Stomach (tissue), 19 donors: ENCODE results near the gene VILL. TPM values are rescaled to one million over a fixed set of nuclear protein-coding genes. Genes with fewer than 3 reads are reported as not detected.

Experiments
- DNase-seq, 2 donors: peaks; one replicate each; pipeline versions ENCODE4 v3.0.0 to v3.0.0-alpha.2; 2013 to 2019
- H3K27ac ChIP-seq, 5 donors: fragments of 200-600 bp in 4 of 5; sonication (generic) in 4 of 5; one replicate each; pipeline ENCODE4 v1.5.1; 2013 to 2019; ENCODE audit warnings: mild to moderate bottlenecking in 1 of 5, moderate library complexity in 1 of 5
- H3K27me3 ChIP-seq, 3 donors: fragments of 200-600 bp; sonication (generic); one replicate each; pipeline ENCODE4 v1.5.1; 2017 to 2019; ENCODE audit warnings: mixed run types in 1 of 3
- H3K36me3 ChIP-seq, 4 donors: fragments of 200-600 bp; sonication (generic); 1 replicate in 3 of 4; 2 replicates in 1 of 4; pipeline ENCODE4 v1.5.1; 2016 to 2019
- H3K4me1 ChIP-seq, 4 donors: fragments of 200-600 bp; sonication (generic); one replicate each; pipeline ENCODE4 v1.5.1; 2016 to 2019
- H3K4me3 ChIP-seq, 4 donors: fragments of 200-600 bp; sonication (generic) in 3 of 4; one replicate each; pipeline ENCODE4 v1.5.1; 2016 to 2019; ENCODE audit warnings: mild to moderate bottlenecking in 1 of 4
- H3K9me3 ChIP-seq, 4 donors: fragments of 200-600 bp; sonication (generic); one replicate each; pipeline ENCODE4 v1.5.1; 2016 to 2019
- EP300 ChIP-seq: sonication (generic); formaldehyde crosslinking; IDR thresholded peaks from one replicate; pipeline ENCODE4 v1.6.1; 2017; ENCODE audit warnings: antibody characterized with exemption
- POLR2A ChIP-seq, 4 donors: fragments of 450-650 bp; IDR thresholded peaks; one replicate each; pipeline ENCODE4 v1.6.1; 2016; ENCODE audit warnings: antibody characterized with exemption in 4 of 4, control low read depth in 2 of 4, mild to moderate bottlenecking in 1 of 4, moderate library complexity in 1 of 4
- POLR2AphosphoS5 ChIP-seq, 3 donors: sonication (generic); formaldehyde crosslinking; IDR thresholded peaks; one replicate each; pipeline ENCODE4 v1.6.1; 2016; ENCODE audit warnings: antibody characterized with exemption in 3 of 3
- WGBS, 5 donors: extraction: QIAGEN DNeasy Blood & Tissue Kit in 3 of 5; methylation state at CpG; one replicate each; pipeline versions ENCODE4 v1.1.5 to v1.1.7; 2013 to 2018; 5-methylcytosine and 5-hydroxymethylcytosine counted together
- intact Hi-C: fragments of 100-400 bp; cut with DNase I; formaldehyde crosslinking; loops from one replicate; pipeline ENCODE4 v1.15.1; 2023; ENCODE audit warnings: low total_unique reads
- long read RNA-seq, 10 donors: transcript quantifications; one replicate each; lab custom pipeline, GENCODE V29; 2026
- polyA plus RNA-seq, 3 donors: library from polyadenylated mRNA; stranded (reverse); fragments of 200-250 nt; gene quantifications; one replicate each; pipeline ENCODE4 v1.2.3, GENCODE V29; 2013
- total RNA-seq, 5 donors: library from RNA; depleted of rRNA; stranded (reverse); fragments of >200 nt; gene quantifications; one replicate each; pipeline versions ENCODE4 v1.1.0 to v1.2.3, GENCODE V29; 2014 to 2016
- TF ChIP-seq, protein P1 (sequence below), 7 experiments: fragments of 450-650 bp in 4 of 7; fragments of 200-600 bp in 3 of 7; sonication (generic) in 3 of 7; IDR thresholded peaks; one replicate each; pipeline ENCODE4 v1.5.1; 2016 to 2019; ENCODE audit warnings: antibody characterized with exemption in 7 of 7, control low read depth in 2 of 7, mild to moderate bottlenecking in 1 of 7
- donor health status: healthy with polysubstance abuse.
- donor health status: Bipolar disorder and iron deficiency.
- donor health status: healthy.

The VILL gene
- total RNA-seq (100 to 1,000 TPM in 2 of 5 donors, 10 to 100 TPM in 3; 59.8 to 191 (median 86.8) TPM), polyA plus RNA-seq (100 to 1,000 TPM in 1 of 3 donors, 10 to 100 TPM in 2; 24.1 to 202 (median 43.7) TPM)
- long read RNA-seq, donor 1, partial matches to known transcripts: 0 of 2 reads
- long read RNA-seq, donor 1, other reads (novel, unspliced or antisense): 0 of 2 reads
- long read RNA-seq, donor 2, partial matches to known transcripts: 5 of 6 reads
- long read RNA-seq, donor 2, other reads (novel, unspliced or antisense): 0 of 6 reads
- long read RNA-seq, donor 3, partial matches to known transcripts: 5 of 8 reads
- long read RNA-seq, donor 3, other reads (novel, unspliced or antisense): 0 of 8 reads
- long read RNA-seq, donor 4: 0 reads
- long read RNA-seq, donor 5, partial matches to known transcripts: 8 of 8 reads
- long read RNA-seq, donor 5, other reads (novel, unspliced or antisense): 0 of 8 reads
- long read RNA-seq, donor 6: 0 reads
- long read RNA-seq, donor 7, full-length matches to known transcripts: 5 of 22 reads
- long read RNA-seq, donor 7, partial matches to known transcripts: 17 of 22 reads
- long read RNA-seq, donor 7, other reads (novel, unspliced or antisense): 0 of 22 reads
- long read RNA-seq, donor 8, partial matches to known transcripts: 16 of 17 reads
- long read RNA-seq, donor 8, other reads (novel, unspliced or antisense): 0 of 17 reads
- long read RNA-seq, donor 9, partial matches to known transcripts: 17 of 19 reads
- long read RNA-seq, donor 9, other reads (novel, unspliced or antisense): 0 of 19 reads
- long read RNA-seq, donor 10, partial matches to known transcripts: 0 of 1 reads
- long read RNA-seq, donor 10, other reads (novel, unspliced or antisense): 0 of 1 reads

DNA sequence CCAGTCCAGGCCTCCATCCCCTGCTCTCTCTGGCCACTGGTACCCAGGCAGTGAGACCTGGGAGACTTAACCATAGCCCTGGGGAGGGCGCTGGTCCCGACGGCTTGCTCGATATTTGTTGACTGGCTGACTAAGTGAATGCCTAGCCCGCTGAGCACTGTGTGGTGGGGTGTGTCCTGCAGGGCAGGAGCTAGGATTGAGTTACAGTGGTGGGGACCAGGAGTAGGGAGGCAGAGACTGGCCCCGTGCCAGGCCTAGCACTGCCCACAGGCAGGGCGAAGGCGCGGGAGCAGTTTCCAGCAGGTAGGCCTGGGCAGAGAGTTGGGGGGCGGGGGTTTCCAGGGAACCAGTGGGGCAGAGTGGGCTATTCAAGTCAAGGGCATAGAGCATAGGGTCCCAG, at the start of gene VILL:
Gene VILL (plus strand): TSS at position 260 of the 400 bp plus-strand sequence. CDS start 2,887 bp downstream, outside the sequence.
- DNase-seq: peak; percentile 89 to 93
- intact Hi-C loops: no loop called here
- TF ChIP-seq POLR2A (IDR thresholded peaks at IDR 0.05): peak in 1 of 4 donors; percentile 76
- TF ChIP-seq EP300: no peak
- TF ChIP-seq, protein P1, sequence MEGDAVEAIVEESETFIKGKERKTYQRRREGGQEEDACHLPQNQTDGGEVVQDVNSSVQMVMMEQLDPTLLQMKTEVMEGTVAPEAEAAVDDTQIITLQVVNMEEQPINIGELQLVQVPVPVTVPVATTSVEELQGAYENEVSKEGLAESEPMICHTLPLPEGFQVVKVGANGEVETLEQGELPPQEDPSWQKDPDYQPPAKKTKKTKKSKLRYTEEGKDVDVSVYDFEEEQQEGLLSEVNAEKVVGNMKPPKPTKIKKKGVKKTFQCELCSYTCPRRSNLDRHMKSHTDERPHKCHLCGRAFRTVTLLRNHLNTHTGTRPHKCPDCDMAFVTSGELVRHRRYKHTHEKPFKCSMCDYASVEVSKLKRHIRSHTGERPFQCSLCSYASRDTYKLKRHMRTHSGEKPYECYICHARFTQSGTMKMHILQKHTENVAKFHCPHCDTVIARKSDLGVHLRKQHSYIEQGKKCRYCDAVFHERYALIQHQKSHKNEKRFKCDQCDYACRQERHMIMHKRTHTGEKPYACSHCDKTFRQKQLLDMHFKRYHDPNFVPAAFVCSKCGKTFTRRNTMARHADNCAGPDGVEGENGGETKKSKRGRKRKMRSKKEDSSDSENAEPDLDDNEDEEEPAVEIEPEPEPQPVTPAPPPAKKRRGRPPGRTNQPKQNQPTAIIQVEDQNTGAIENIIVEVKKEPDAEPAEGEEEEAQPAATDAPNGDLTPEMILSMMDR (IDR thresholded peaks at IDR 0.05): peak in 2 of 7 experiments; percentile 2 to 6
- peak in 2 of 3 donors; percentile 83 to 89 for TF ChIP-seq POLR2AphosphoS5 (IDR thresholded peaks at IDR 0.05)
- H3K4me1 ChIP-seq: peaks cover 23 to 66% (median 56%) of the 10 kb centered on the region in 4 donors
- H3K9me3 ChIP-seq: no peaks in the 10 kb centered on the region
- 29 to 53% (median 36%) methylated on average over 7 to 10 of the region's 10 CpGs for WGBS, 5 donors
- no peaks in the 10 kb centered on the region for H3K27me3 ChIP-seq
- H3K27ac ChIP-seq: peak within 1 kb of the TSS; percentile 86 to 92 (median 90)
- peaks cover 0 to 7% (median 3%) of the 10 kb centered on the region in 4 donors for H3K36me3 ChIP-seq
- H3K4me3 ChIP-seq: peak within 1 kb of the TSS; percentile 16 to 43 (median 33)

DNA sequence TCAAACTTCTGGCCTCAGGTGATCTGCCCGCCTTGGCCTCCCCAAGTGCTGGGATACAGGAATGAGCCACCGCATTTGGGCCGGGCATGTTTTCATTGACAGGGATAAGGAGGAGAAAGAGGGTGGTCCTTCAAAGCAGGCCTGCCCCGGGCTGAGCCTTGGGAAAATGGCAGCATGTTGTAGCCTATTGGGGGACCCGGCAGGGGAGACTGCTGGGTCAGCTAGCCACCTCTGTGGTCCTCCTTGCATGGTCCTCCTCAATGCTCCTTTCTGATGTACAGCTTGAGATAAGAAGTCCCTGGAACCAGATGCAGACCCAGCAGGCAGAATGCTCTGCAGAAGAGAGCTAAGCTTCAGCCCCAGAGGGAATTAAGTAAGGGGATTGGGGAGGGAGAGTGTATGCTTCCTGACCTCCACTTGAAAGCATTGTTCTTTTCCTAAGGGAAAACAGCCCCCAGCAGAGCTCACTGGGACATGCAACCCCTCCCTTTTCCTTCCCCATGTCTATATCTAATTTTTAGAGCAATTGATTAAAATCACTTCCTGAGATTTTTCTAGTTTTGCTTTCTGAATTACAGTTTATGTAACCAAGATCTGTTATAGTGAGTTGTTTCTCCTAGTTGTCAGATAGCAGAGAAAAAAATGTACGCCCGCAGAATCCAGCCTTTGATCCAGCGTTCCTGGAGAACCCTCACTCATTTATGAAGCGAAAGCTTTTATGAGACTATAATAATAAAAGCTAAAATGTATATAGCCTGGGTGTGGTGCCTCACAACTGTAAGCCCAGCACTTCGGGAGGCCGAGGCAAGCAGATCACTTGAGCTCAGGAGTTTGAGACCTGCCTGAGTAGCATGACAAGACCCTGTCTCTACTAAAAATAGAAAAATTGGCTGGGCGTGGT, 48.7 kb upstream of the VILL start:
- TF ChIP-seq, protein P1 (IDR thresholded peaks at IDR 0.05): no peak
- TF ChIP-seq EP300 (no peak), POLR2AphosphoS5 (IDR thresholded peaks at IDR 0.05) (no peak), POLR2A (IDR thresholded peaks at IDR 0.05) (no peak)
- WGBS, 5 donors: 53 to 66% (median 58%) methylated on average over 12 of the region's 12 CpGs
- Histone ChIP-seq H3K9me3 (no peaks in the 10 kb centered on the region), H3K4me1 (peaks cover 53 to 97% (median 71%) of the 10 kb centered on the region in 4 donors), H3K27ac (peak overlapping the region; percentile 20 to 84 (median 59)), H3K4me3 (no peak overlapping the region), H3K36me3 (no peaks in the 10 kb centered on the region), H3K27me3 (no peaks in the 10 kb centered on the region)
- no peak for DNase-seq
- intact Hi-C loops: no loop called here

DNA sequence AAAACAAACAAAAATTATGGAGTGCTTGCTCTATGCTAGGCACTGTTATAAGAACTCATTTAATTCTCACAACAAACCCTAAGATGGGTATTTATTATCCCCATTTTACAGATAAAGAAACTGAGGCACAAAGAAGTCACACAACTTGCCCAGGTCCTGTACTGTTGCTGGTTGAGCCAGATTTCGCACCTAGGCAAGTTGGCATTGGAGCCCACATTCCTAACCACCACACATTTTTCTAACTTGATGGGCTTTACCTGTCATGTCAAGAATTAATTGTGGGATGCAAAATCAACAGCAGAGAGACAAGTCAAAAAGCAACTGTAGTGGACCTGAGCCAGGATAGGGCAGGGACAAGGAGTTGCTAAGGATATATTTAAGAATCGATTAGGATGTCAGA, 47.9 kb upstream of the VILL start:
- WGBS, 5 donors: 83 to 95% (median 90%) methylated on average over 2 of the region's 2 CpGs
- no peaks in the 10 kb centered on the region for H3K9me3 ChIP-seq
- no peaks in the 10 kb centered on the region for H3K36me3 ChIP-seq
- H3K27ac ChIP-seq: peak overlapping the region in 4 of 5 donors; percentile 22 to 84 (median 75)
- H3K27me3 ChIP-seq: no peaks in the 10 kb centered on the region
- TF ChIP-seq POLR2AphosphoS5 (IDR thresholded peaks at IDR 0.05) (no peak), POLR2A (IDR thresholded peaks at IDR 0.05) (no peak), EP300 (no peak)
- TF ChIP-seq, protein P1 (IDR thresholded peaks at IDR 0.05): no peak
- DNase-seq: no peak
- H3K4me1 ChIP-seq: peaks cover 51 to 92% (median 71%) of the 10 kb centered on the region in 4 donors
- H3K4me3 ChIP-seq: no peak overlapping the region
- intact Hi-C loops: no loop called here
